Neutrophil (primary cell): Measurements from ENCODE around the gene TAF5L.

Experiments
- H3K27ac ChIP-seq: fragments of 200-600 bp; sonication (generic); 2 replicates; pipeline ENCODE4 v1.5.1; 2016; ENCODE audit warnings: mild to moderate bottlenecking, moderate library complexity
- H3K27me3 ChIP-seq: fragments of 200-600 bp; sonication (generic); 2 replicates; pipeline ENCODE4 v1.6.0; 2016; ENCODE audit warnings: mild to moderate bottlenecking
- H3K36me3 ChIP-seq: fragments of 200-600 bp; sonication (generic); 2 replicates; pipeline ENCODE4 v1.5.1; 2017
- H3K4me1 ChIP-seq, 2 experiments: fragments of 200-600 bp in 1 of 2; sonication (generic) in 1 of 2; 1 replicate in 1 of 2; 2 replicates in 1 of 2; pipeline versions ENCODE4 v1.5.1 to v1.6.1; 2013 to 2016; ENCODE audit warnings: low read depth in 1 of 2, low read length in 1 of 2, mild to moderate bottlenecking in 1 of 2, moderate library complexity in 1 of 2; ENCODE audit not compliant: control insufficient read depth in 1 of 2, insufficient read depth in 1 of 2
- H3K4me3 ChIP-seq, 2 experiments: fragments of 200-600 bp in 1 of 2; sonication (generic) in 1 of 2; 1 replicate in 1 of 2; 2 replicates in 1 of 2; pipeline ENCODE4 v1.5.1; 2013 to 2016; ENCODE audit warnings: low read depth in 1 of 2, low read length in 1 of 2, mild to moderate bottlenecking in 1 of 2, moderate library complexity in 1 of 2
- H3K9me3 ChIP-seq: fragments of 200-600 bp; sonication (generic); 2 replicates; pipeline ENCODE4 v1.5.1; 2016
- CTCF ChIP-seq: fragments of 200-600 bp; sonication (generic); IDR thresholded peaks from 2 replicates; pipeline ENCODE4 v1.5.1; 2016; ENCODE audit warnings: antibody characterized with exemption

TAF5L gene

GRCh38 chr1:229631148-229631547, 5.2 kb upstream of the TAF5L start:
- Histone ChIP-seq H3K27me3 (no peaks in the 10 kb centered on the region), H3K36me3 (peaks cover 8% of the 10 kb centered on the region), H3K4me3 (no peak overlapping the region), H3K9me3 (no peaks in the 10 kb centered on the region), H3K4me1 (peaks cover 7 to 8% of the 10 kb centered on the region in 2 experiments), H3K27ac (no peak overlapping the region)
- TF ChIP-seq CTCF = no peak

GRCh38 chr1:229629261-229629660, 3.3 kb upstream of the TAF5L start:
- TF ChIP-seq CTCF = no peak
- Histone ChIP-seq H3K36me3 (no peaks in the 10 kb centered on the region), H3K27ac (no peak overlapping the region), H3K4me1 (peaks cover 16 to 20% of the 10 kb centered on the region in 2 experiments), H3K9me3 (no peaks in the 10 kb centered on the region), H3K4me3 (no peak overlapping the region), H3K27me3 (no peaks in the 10 kb centered on the region)

- no peaks in the 10 kb centered on the region for H3K36me3 ChIP-seq
- H3K4me1 ChIP-seq = peaks cover 16 to 24% of the 10 kb centered on the region in 2 experiments
- no peaks in the 10 kb centered on the region for H3K9me3 ChIP-seq
- no peak overlapping the region for H3K27ac ChIP-seq
- no peak overlapping the region for H3K4me3 ChIP-seq
- no peak for TF ChIP-seq CTCF
- H3K27me3 ChIP-seq = no peaks in the 10 kb centered on the region
Measured at GRCh38 chr1:229627003-229627402, 1.1 kb upstream of the TAF5L start.

GRCh38 chr1:229625071-229625914, 629 bp downstream of the TAF5L start:
- H3K27ac ChIP-seq = peak overlapping the region; percentile 80
- H3K4me3 ChIP-seq = peak overlapping the region; percentile 75 to 89
- no peaks in the 10 kb centered on the region for H3K9me3 ChIP-seq
- H3K4me1 ChIP-seq = peaks cover 27 to 34% of the 10 kb centered on the region in 2 experiments
- no peaks in the 10 kb centered on the region for H3K27me3 ChIP-seq
- TF ChIP-seq CTCF = no peak
- H3K36me3 ChIP-seq = no peaks in the 10 kb centered on the region

GRCh38 chr1:229624521-229625070, 1.3 kb downstream of the TAF5L start:
- no peak for TF ChIP-seq CTCF

More at GRCh38 chr1:229624521-229625070, 1.3 kb downstream of the TAF5L start:
- Histone ChIP-seq H3K4me3 (peak overlapping the region; percentile 72 to 89), H3K36me3 (no peaks in the 10 kb centered on the region), H3K27me3 (no peaks in the 10 kb centered on the region), H3K9me3 (no peaks in the 10 kb centered on the region), H3K27ac (peak overlapping the region; percentile 63), H3K4me1 (peaks cover 34 to 37% of the 10 kb centered on the region in 2 experiments)
